Upper lobe of left lung (tissue), 4 donors: ENCODE results near the gene TRIM73.
"Not testable (repeated sequence)": the region's sequence is repeated elsewhere in the genome, so short reads cannot be mapped to it uniquely, and the experiment has no call there.

Experiments used
- POLR2A ChIP-seq, 4 donors: fragments of 450-650 bp; IDR thresholded peaks; one replicate each; pipeline ENCODE4 v1.5.1; 2016 to 2017; ENCODE audit warnings: antibody characterized with exemption in 4 of 4, mild to moderate bottlenecking in 2 of 4
- POLR2AphosphoS5 ChIP-seq, 2 donors: sonication (generic); formaldehyde crosslinking; IDR thresholded peaks; one replicate each; pipeline ENCODE4 v1.5.1; 2017; ENCODE audit warnings: antibody characterized with exemption in 2 of 2
- TF ChIP-seq, protein P1 (sequence below), 6 experiments: fragments of 450-650 bp in 4 of 6; fragments of 200-600 bp in 2 of 6; sonication (generic) in 2 of 6; IDR thresholded peaks; one replicate each; pipeline ENCODE4 v1.5.1; 2016 to 2019; ENCODE audit warnings: antibody characterized with exemption in 6 of 6

GRCh38 chr7:75415428-75415817 lies 20.0 kb downstream of the TRIM73 start:
- TF ChIP-seq, protein P1, sequence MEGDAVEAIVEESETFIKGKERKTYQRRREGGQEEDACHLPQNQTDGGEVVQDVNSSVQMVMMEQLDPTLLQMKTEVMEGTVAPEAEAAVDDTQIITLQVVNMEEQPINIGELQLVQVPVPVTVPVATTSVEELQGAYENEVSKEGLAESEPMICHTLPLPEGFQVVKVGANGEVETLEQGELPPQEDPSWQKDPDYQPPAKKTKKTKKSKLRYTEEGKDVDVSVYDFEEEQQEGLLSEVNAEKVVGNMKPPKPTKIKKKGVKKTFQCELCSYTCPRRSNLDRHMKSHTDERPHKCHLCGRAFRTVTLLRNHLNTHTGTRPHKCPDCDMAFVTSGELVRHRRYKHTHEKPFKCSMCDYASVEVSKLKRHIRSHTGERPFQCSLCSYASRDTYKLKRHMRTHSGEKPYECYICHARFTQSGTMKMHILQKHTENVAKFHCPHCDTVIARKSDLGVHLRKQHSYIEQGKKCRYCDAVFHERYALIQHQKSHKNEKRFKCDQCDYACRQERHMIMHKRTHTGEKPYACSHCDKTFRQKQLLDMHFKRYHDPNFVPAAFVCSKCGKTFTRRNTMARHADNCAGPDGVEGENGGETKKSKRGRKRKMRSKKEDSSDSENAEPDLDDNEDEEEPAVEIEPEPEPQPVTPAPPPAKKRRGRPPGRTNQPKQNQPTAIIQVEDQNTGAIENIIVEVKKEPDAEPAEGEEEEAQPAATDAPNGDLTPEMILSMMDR (IDR thresholded peaks at IDR 0.05) = not testable (repeated sequence)
- not testable (repeated sequence) for TF ChIP-seq POLR2A, POLR2AphosphoS5 (IDR thresholded peaks at IDR 0.05)
